HCT116 (cell line): ENCODE results near the gene SLC9A7. TPM values are rescaled to one million over a fixed set of nuclear protein-coding genes. Genes with fewer than 3 reads are reported as not detected.

ENCODE experiments used
- ATAC-seq: fragments of 200-7000 bp; cut with Tn5 transposase; 2 replicates; pipeline ENCODE4 v1.9.1; 2020; ENCODE audit warnings: mild to moderate bottlenecking, moderate library complexity
- BruUV-seq: library from RNA; stranded (reverse); fragments of 400-500 nt; replicated peaks from 2 replicates; lab custom pipeline; 2021; lab: Mats Ljungman, UMichigan
- CTCF ChIA-PET: fragments of 300-600 bp; sonication (Branson Sonifier 250); formaldehyde crosslinking; loops from one replicate; lab custom pipeline; 2021; ENCODE audit warnings: antibody characterized with exemption; lab: Charles Lee
- POLR2A ChIA-PET: fragments of 300-600, 350-600 bp; sonication (Branson Sonifier 250); formaldehyde crosslinking; loops from one replicate; lab custom pipeline; 2021; ENCODE audit warnings: antibody characterized with exemption; lab: Charles Lee
- RAD21 ChIA-PET, 2 experiments: fragments of 300-600 bp; sonication (Branson Sonifier 250); formaldehyde crosslinking; loops; one replicate each; lab custom pipeline; 2023; ENCODE audit warnings: low total read pairs in 2 of 2; ENCODE audit not compliant: uncharacterized antibody in 2 of 2, unreplicated experiment in 2 of 2, low non-redundant PET in 1 of 2; lab: Charles Lee
- DNase-seq: peaks from one replicate; pipeline ENCODE4 v3.0.0-alpha.2; 2010; ENCODE audit warnings: low read depth, low spot score
- H2AFZ ChIP-seq: fragments of 200-600 bp; shearing (Covaris generic), sonication (generic); 2 replicates; pipeline ENCODE4 v1.6.1; 2017; ENCODE audit warnings: low read depth, mixed run types, mixed read lengths, antibody characterized with exemption, low read length; ENCODE audit not compliant: poor library complexity, severe bottlenecking
- H3K27ac ChIP-seq: 2 replicates; pipeline ENCODE4 v1.5.1; 2012; ENCODE audit warnings: low read depth, low read length
- H3K27me3 ChIP-seq: fragments of 200-600 bp; sonication (generic); 2 replicates; pipeline ENCODE4 v1.6.1; 2016; ENCODE audit warnings: mixed run types, low read length, mixed read lengths; ENCODE audit not compliant: insufficient read depth
- H3K36me3 ChIP-seq, 2 experiments: fragments of 200-500 bp in 1 of 2; fragments of 200-600 bp in 1 of 2; sonication (Bioruptor generic) in 1 of 2; sonication (generic) in 1 of 2; 2 replicates each; pipeline versions ENCODE4 v1.5.1 to v1.6.1; 2014 to 2016; ENCODE audit warnings: low read length in 2 of 2, inconsistent platforms in 1 of 2, mixed read lengths in 1 of 2, mixed run types in 1 of 2; ENCODE audit not compliant: insufficient read depth in 2 of 2, control insufficient read depth in 1 of 2
- H3K4me1 ChIP-seq, 2 experiments: fragments of 200-600 bp in 1 of 2; sonication (generic) in 1 of 2; 2 replicates each; pipeline versions ENCODE4 v1.5.1 to v1.6.1; 2012 to 2017; ENCODE audit warnings: low read length in 2 of 2, inconsistent platforms in 1 of 2, mild to moderate bottlenecking in 1 of 2, mixed read lengths in 1 of 2, mixed run types in 1 of 2, moderate library complexity in 1 of 2; ENCODE audit not compliant: insufficient read depth in 2 of 2, control insufficient read depth in 1 of 2
- H3K4me2 ChIP-seq: fragments of 200-600 bp; sonication (generic); 2 replicates; pipeline ENCODE4 v1.6.1; 2017; ENCODE audit warnings: mixed run types, low read length, mixed read lengths
- H3K4me3 ChIP-seq, 2 experiments: fragments of 200-600 bp in 1 of 2; sonication (generic) in 1 of 2; replicated peaks in 1 of 2; 2 replicates each; pipeline ENCODE4 v1.5.1; 2011 to 2016; ENCODE audit warnings: low read length in 2 of 2, control low read depth in 1 of 2, low read depth in 1 of 2, mild to moderate bottlenecking in 1 of 2, mixed read lengths in 1 of 2, mixed run types in 1 of 2
- H3K79me2 ChIP-seq: fragments of 200-600 bp; sonication (generic); 2 replicates; pipeline ENCODE4 v1.6.1; 2017; ENCODE audit warnings: mild to moderate bottlenecking, mixed run types, low read length, moderate library complexity, mixed read lengths; ENCODE audit not compliant: insufficient read depth
- H3K9ac ChIP-seq: fragments of 200-600 bp; sonication (generic); 2 replicates; pipeline ENCODE4 v1.6.1; 2016; ENCODE audit warnings: low read length, mixed read lengths
- H3K9me2 ChIP-seq: fragments of 200-600 bp; sonication (generic), shearing (Covaris generic); 2 replicates; pipeline ENCODE4 v1.6.1; 2017; ENCODE audit warnings: mixed run types, mild to moderate bottlenecking, moderate library complexity; ENCODE audit not compliant: insufficient read depth
- H3K9me3 ChIP-seq, 2 experiments: fragments of 200-500 bp in 1 of 2; fragments of 200-600 bp in 1 of 2; sonication (Bioruptor generic) in 1 of 2; sonication (generic) in 1 of 2; 2 replicates each; pipeline ENCODE4 v1.6.1; 2014 to 2017; ENCODE audit warnings: low read length in 2 of 2, mixed read lengths in 2 of 2, inconsistent platforms in 1 of 2, low read depth in 1 of 2, mild to moderate bottlenecking in 1 of 2, mixed run types in 1 of 2, moderate library complexity in 1 of 2; ENCODE audit not compliant: control insufficient read depth in 1 of 2, insufficient read depth in 1 of 2
- H4K20me1 ChIP-seq: fragments of 200-600 bp; sonication (generic), shearing (Covaris generic); 2 replicates; pipeline ENCODE4 v1.6.1; 2017; ENCODE audit warnings: mixed run types, mild to moderate bottlenecking, moderate library complexity; ENCODE audit not compliant: insufficient read depth
- CBX3 ChIP-seq: IDR thresholded peaks from 2 replicates; pipeline ENCODE4 v1.6.1; 2012; ENCODE audit warnings: low read depth
- CEBPB ChIP-seq: IDR thresholded peaks from 2 replicates; pipeline ENCODE4 v1.6.1; 2012; ENCODE audit warnings: low read depth
- EGR1 ChIP-seq: IDR thresholded peaks from 2 replicates; pipeline ENCODE4 v1.6.1; 2012; ENCODE audit warnings: low read depth
- EZH2 ChIP-seq: fragments of 200-600 bp; sonication (generic); IDR thresholded peaks from 2 replicates; pipeline ENCODE4 v1.6.1; 2017; ENCODE audit warnings: antibody characterized with exemption, mixed run types
- EZH2phosphoT487 ChIP-seq: fragments of 200-600 bp; IDR thresholded peaks from 2 replicates; pipeline ENCODE4 v1.6.1; 2018; ENCODE audit warnings: antibody characterized with exemption, borderline replicate concordance
- FOSL1 ChIP-seq: IDR thresholded peaks from 2 replicates; pipeline ENCODE4 v1.6.1; 2012; ENCODE audit warnings: low read depth
- JUND ChIP-seq: IDR thresholded peaks from 2 replicates; pipeline ENCODE4 v1.6.1; 2012
- POLR2A ChIP-seq: IDR thresholded peaks from 2 replicates; pipeline ENCODE4 v1.7.0; 2011; ENCODE audit warnings: borderline replicate concordance; ENCODE audit not compliant: insufficient read depth, insufficient read length; ENCODE audit errors: extremely low read depth
- SRF ChIP-seq: IDR thresholded peaks from 2 replicates; pipeline ENCODE4 v1.6.1; 2012; ENCODE audit warnings: low read depth
- TCF7L2 ChIP-seq: IDR thresholded peaks from 2 replicates; pipeline ENCODE4 v1.7.0; 2011; ENCODE audit warnings: borderline replicate concordance, inconsistent platforms; ENCODE audit not compliant: insufficient read depth, insufficient read length; ENCODE audit errors: extremely low read depth
- YY1 ChIP-seq: IDR thresholded peaks from 2 replicates; pipeline ENCODE4 v1.6.1; 2011; ENCODE audit warnings: low read length, low read depth, moderate library complexity, mild to moderate bottlenecking; ENCODE audit not compliant: insufficient replicate concordance; ENCODE audit errors: extremely low read depth
- ZFX ChIP-seq: fragments of 450-650 bp; IDR thresholded peaks from 2 replicates; pipeline ENCODE4 v1.6.1; 2017
- ZNF274 ChIP-seq: fragments of 200-500 bp; sonication (Bioruptor generic); IDR thresholded peaks from 2 replicates; pipeline ENCODE4 v1.6.1; 2014; ENCODE audit warnings: mild to moderate bottlenecking, low read depth, low read length, inconsistent platforms
- intact Hi-C: fragments of 100-400 bp; cut with micrococcal nuclease; formaldehyde crosslinking; loops from 2 replicates; pipeline ENCODE4 v1.10.0; 2022
- total RNA-seq: library from RNA; stranded (reverse); gene quantifications from one replicate; pipeline ENCODE4 v1.2.1, GENCODE V29; 2021; ENCODE audit not compliant: unreplicated experiment
- TF ChIP-seq, protein P1 (sequence below): IDR thresholded peaks from 2 replicates; pipeline ENCODE4 v1.6.1; 2012
- TF ChIP-seq, protein P2 (sequence below): IDR thresholded peaks from 2 replicates; pipeline ENCODE4 v1.6.1; 2012
- TF ChIP-seq, protein P3 (sequence below): IDR thresholded peaks from 2 replicates; pipeline ENCODE4 v1.6.1; 2012; ENCODE audit warnings: low read depth

The SLC9A7 gene
- total RNA-seq, 1 experiment from 2014 or later = 18.6 TPM

DNA sequence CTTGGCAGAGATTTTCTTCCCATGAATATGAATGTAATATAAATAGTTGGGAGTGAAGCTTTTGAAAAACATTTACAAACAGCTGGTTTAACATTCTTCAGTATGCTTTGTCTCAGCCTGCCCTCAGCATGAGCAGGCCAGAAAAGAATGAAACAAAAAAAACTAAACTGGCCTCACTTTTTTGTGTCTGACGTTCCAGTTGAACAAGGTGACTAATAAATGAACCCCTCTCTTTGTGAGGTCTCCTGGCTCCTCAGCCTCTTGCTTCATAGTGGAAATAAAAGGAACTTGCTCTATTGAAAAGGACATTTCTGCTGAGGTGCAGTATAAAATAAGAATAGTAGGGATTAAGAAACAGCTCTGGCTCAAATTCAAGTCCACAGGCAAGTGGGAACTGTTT, 176.0 kb downstream of the SLC9A7 start:
- H2AFZ ChIP-seq = no peak overlapping the region
- no TSS peak for BruUV-seq
- peak overlapping the region; percentile 65 for H3K4me2 ChIP-seq
- no peak for ATAC-seq
- H3K4me3 ChIP-seq = peak overlapping the region in 1 of 2 experiments; percentile 38; a peak in 2 of 4 replicates
- H3K27me3 ChIP-seq = no peaks in the 10 kb centered on the region
- no peak for TF ChIP-seq ZNF274
- TF ChIP-seq EZH2phosphoT487 = no peak
- 0 out of 2 replicates have a peak, but pooled peaks have one; percentile 18 for TF ChIP-seq CEBPB
- no peak for TF ChIP-seq ZFX
- no peak for TF ChIP-seq EZH2
- TF ChIP-seq TCF7L2 = no peak
- no peaks in the 10 kb centered on the region for H3K9me2 ChIP-seq
- no peak for DNase-seq
- H3K9ac ChIP-seq = peak overlapping the region; percentile 57
- H3K36me3 ChIP-seq = no peaks in the 10 kb centered on the region
- H3K79me2 ChIP-seq = peaks cover 38% of the 10 kb centered on the region
- peak overlapping the region; percentile 96 for H3K27ac ChIP-seq
- intact Hi-C loops = no loop called here
- CTCF ChIA-PET = no interaction called here
- POLR2A ChIA-PET = interaction anchor here (1.5 kb wide), 1 partner anchor 10 kb away, joined by 3 read pairs; no protein-coding TSS in a partner anchor
- H3K9me3 ChIP-seq = no peaks in the 10 kb centered on the region
- peaks cover 51 to 64% of the 10 kb centered on the region in 2 experiments for H3K4me1 ChIP-seq
- H4K20me1 ChIP-seq = no peaks in the 10 kb centered on the region
- RAD21 ChIA-PET = no interaction called here

DNA sequence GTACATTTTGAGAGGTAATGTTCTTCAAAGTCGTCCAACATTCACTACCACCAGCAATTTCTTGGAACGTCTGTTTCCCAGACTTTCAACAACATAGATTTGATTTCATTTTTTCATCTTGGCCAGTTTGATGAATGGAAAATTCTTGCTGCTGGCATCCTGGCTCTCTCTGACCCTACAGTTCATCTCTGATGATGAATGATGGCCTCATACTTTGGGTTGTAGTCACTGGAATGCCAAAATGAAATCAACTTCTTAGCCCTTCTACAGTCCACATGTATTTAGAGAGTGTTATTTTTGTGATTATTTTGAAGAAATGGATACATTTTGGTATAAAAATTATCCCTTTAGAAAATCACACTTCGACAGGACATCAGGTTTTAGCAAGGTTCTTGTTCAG, 176.6 kb downstream of the SLC9A7 start:
- H3K27me3 ChIP-seq = no peaks in the 10 kb centered on the region
- H3K4me2 ChIP-seq = peak overlapping the region; percentile 65
- BruUV-seq = no TSS peak
- H3K9me3 ChIP-seq = no peaks in the 10 kb centered on the region
- peak overlapping the region; percentile 57 for H3K9ac ChIP-seq
- CTCF ChIA-PET = no interaction called here
- peaks cover 39% of the 10 kb centered on the region for H3K79me2 ChIP-seq
- RAD21 ChIA-PET = no interaction called here
- peaks cover 47 to 58% of the 10 kb centered on the region in 2 experiments for H3K4me1 ChIP-seq
- ATAC-seq (peak; percentile 71), DNase-seq (peak; percentile 28)
- H3K9me2 ChIP-seq = no peaks in the 10 kb centered on the region
- H3K36me3 ChIP-seq = no peaks in the 10 kb centered on the region
- H3K4me3 ChIP-seq = peak overlapping the region in 1 of 2 experiments; percentile 38; a peak in 2 of 4 replicates
- POLR2A ChIA-PET = interaction anchor here (1.5 kb wide), 1 partner anchor 10 kb away, joined by 3 read pairs; no protein-coding TSS in a partner anchor
- H4K20me1 ChIP-seq = no peaks in the 10 kb centered on the region
- intact Hi-C loops = no loop called here
- H2AFZ ChIP-seq = no peak overlapping the region
- H3K27ac ChIP-seq = peak overlapping the region; percentile 96
- TF ChIP-seq SRF = no peak
- peak; percentile 15; the same call in 1 of the 2 replicates for TF ChIP-seq JUND
- TF ChIP-seq, protein P1, sequence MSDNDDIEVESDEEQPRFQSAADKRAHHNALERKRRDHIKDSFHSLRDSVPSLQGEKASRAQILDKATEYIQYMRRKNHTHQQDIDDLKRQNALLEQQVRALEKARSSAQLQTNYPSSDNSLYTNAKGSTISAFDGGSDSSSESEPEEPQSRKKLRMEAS = no peak
- TF ChIP-seq TCF7L2 = no peak
- no peak for TF ChIP-seq EZH2
- no peak for TF ChIP-seq YY1
- peak; percentile 14; the same call in 1 of the 2 replicates for TF ChIP-seq FOSL1
- no peak for TF ChIP-seq POLR2A
- TF ChIP-seq, protein P2, sequence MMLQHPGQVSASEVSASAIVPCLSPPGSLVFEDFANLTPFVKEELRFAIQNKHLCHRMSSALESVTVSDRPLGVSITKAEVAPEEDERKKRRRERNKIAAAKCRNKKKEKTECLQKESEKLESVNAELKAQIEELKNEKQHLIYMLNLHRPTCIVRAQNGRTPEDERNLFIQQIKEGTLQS = no peak
- no peak for TF ChIP-seq ZNF274
- no peak for TF ChIP-seq CBX3
- no peak for TF ChIP-seq EGR1
- TF ChIP-seq, protein P3, sequence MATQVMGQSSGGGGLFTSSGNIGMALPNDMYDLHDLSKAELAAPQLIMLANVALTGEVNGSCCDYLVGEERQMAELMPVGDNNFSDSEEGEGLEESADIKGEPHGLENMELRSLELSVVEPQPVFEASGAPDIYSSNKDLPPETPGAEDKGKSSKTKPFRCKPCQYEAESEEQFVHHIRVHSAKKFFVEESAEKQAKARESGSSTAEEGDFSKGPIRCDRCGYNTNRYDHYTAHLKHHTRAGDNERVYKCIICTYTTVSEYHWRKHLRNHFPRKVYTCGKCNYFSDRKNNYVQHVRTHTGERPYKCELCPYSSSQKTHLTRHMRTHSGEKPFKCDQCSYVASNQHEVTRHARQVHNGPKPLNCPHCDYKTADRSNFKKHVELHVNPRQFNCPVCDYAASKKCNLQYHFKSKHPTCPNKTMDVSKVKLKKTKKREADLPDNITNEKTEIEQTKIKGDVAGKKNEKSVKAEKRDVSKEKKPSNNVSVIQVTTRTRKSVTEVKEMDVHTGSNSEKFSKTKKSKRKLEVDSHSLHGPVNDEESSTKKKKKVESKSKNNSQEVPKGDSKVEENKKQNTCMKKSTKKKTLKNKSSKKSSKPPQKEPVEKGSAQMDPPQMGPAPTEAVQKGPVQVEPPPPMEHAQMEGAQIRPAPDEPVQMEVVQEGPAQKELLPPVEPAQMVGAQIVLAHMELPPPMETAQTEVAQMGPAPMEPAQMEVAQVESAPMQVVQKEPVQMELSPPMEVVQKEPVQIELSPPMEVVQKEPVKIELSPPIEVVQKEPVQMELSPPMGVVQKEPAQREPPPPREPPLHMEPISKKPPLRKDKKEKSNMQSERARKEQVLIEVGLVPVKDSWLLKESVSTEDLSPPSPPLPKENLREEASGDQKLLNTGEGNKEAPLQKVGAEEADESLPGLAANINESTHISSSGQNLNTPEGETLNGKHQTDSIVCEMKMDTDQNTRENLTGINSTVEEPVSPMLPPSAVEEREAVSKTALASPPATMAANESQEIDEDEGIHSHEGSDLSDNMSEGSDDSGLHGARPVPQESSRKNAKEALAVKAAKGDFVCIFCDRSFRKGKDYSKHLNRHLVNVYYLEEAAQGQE = no peak
